ENCODE data around the gene MAU2. TPM values are rescaled to one million over a fixed set of nuclear protein-coding genes. Genes with fewer than 3 reads are reported as not detected.

The MAU2 gene
- total RNA-seq, 2 experiments from 2014 or later = 103 to 105 TPM

GRCh38 chr19:19405971-19406877 is 85.6 kb downstream of the MAU2 start:
- peaks cover 63% of the 10 kb centered on the region for H3K4me1 Mint-ChIP-seq
- peak overlapping the region; percentile 95 for H3K27ac Mint-ChIP-seq
- ATAC-seq (ENCODE audit: low read depth) = peak; percentile 9
- no peaks in the 10 kb centered on the region for H3K9me3 Mint-ChIP-seq
- no peaks in the 10 kb centered on the region for H3K27me3 Mint-ChIP-seq
- peak; percentile 69 for DNase-seq
- H3K36me3 Mint-ChIP-seq = peaks cover 6% of the 10 kb centered on the region
- peak overlapping the region; percentile 98 for H3K4me3 Mint-ChIP-seq
- POLR2A ChIA-PET = interaction anchor here (0.8 to 3.1 kb wide), 20 partner anchors 10 to 215 kb away, joined by 3 to 37 read pairs (median 5); partner anchors contain the start of genes BORCS8, NDUFA13 and TSSK6

- ATAC-seq (ENCODE audit: low read depth) = peak; percentile 49
- DNase-seq = no peak
- POLR2A ChIA-PET = interaction anchor here (0.8 to 3.1 kb wide), 9 partner anchors 18 to 215 kb away, joined by 3 to 37 read pairs (median 3); partner anchors contain the start of genes BORCS8, NDUFA13 and TSSK6
These were observed 86.4 kb downstream of the MAU2 start for GRCh38 chr19:19406878-19407632.

GRCh38 chr19:19407633-19407930 is 87.0 kb downstream of the MAU2 start:
- Mint-ChIP-seq H3K4me3 (peak overlapping the region; percentile 98), H3K36me3 (peaks cover 9% of the 10 kb centered on the region), H3K27me3 (no peaks in the 10 kb centered on the region), H3K27ac (no peak overlapping the region), H3K9me3 (no peaks in the 10 kb centered on the region), H3K4me1 (peaks cover 66% of the 10 kb centered on the region)
- DNase-seq (no peak), ATAC-seq (ENCODE audit: low read depth) (no peak)
- POLR2A ChIA-PET = interaction anchor here (0.9 to 3.1 kb wide), 6 partner anchors 18 to 216 kb away, joined by 3 to 37 read pairs (median 3); partner anchors contain the start of gene BORCS8

More at GRCh38 chr19:19406878-19407632, 86.4 kb downstream of the MAU2 start:
- Mint-ChIP-seq H3K4me3 (peak overlapping the region; percentile 98), H3K27me3 (no peaks in the 10 kb centered on the region), H3K27ac (peak overlapping the region; percentile 95), H3K9me3 (no peaks in the 10 kb centered on the region), H3K36me3 (peaks cover 6% of the 10 kb centered on the region), H3K4me1 (peaks cover 66% of the 10 kb centered on the region)

Other genes starting within 250 kb of the MAU2 start
- gene TMEM161A, start 182.4 kb upstream of the MAU2 start, total RNA-seq = 10 to 100 TPM; 25.8 to 30.5 TPM
- 1 to 10 TPM; 5.2 TPM for gene MEF2B, start 150.6 kb upstream of the MAU2 start, total RNA-seq
- gene BORCS8, start 128.7 kb upstream of the MAU2 start, total RNA-seq = 10 to 100 TPM; 31.9 to 32.4 TPM
- 10 to 100 TPM; 87.0 to 94.4 TPM for gene RFXANK, start 128.6 kb upstream of the MAU2 start, total RNA-seq
- 10 to 100 TPM; 29.1 to 32.9 TPM for gene NR2C2AP, start 117.4 kb upstream of the MAU2 start, total RNA-seq
- not detected for gene NCAN, start 108.9 kb upstream of the MAU2 start, total RNA-seq
- gene TM6SF2, start 47.5 kb upstream of the MAU2 start, total RNA-seq = not detected
- 10 to 100 TPM; 66.8 to 70.6 TPM for gene SUGP1, start 320 bp upstream of the MAU2 start, total RNA-seq
- gene GATAD2A, start 84.8 kb downstream of the MAU2 start, total RNA-seq = 100 to 1,000 TPM; 152 to 153 TPM
- gene TSSK6, start 194.7 kb downstream of the MAU2 start, total RNA-seq = 1 to 10 TPM; 5.8 to 6.5 TPM
- 100 to 1,000 TPM; 306 to 336 TPM for gene NDUFA13, start 195.4 kb downstream of the MAU2 start, total RNA-seq
- 10 to 100 TPM; 11.7 to 11.9 TPM for gene YJEFN3, start 208.1 kb downstream of the MAU2 start, total RNA-seq
- gene CILP2, start 217.4 kb downstream of the MAU2 start, total RNA-seq = under 1 TPM; 0.11 to 0.14 TPM